Neural progenitor cell (in vitro differentiated cells): ENCODE data around the gene VGLL3. TPM values are rescaled to one million over a fixed set of nuclear protein-coding genes. Genes with fewer than 3 reads are reported as not detected.

Experiments used
- DNase-seq: peaks from one replicate; pipeline ENCODE4 v3.0.0-alpha.2; 2016; ENCODE audit warnings: low spot score
- H2AFZ ChIP-seq: fragments of 200-600 bp; sonication (generic); replicated peaks from 2 replicates; pipeline ENCODE4 v1.6.1; 2016; ENCODE audit warnings: antibody characterized with exemption
- H3F3A ChIP-seq: fragments of 200-600 bp; sonication (generic); 2 replicates; pipeline ENCODE4 v1.6.1; 2016; ENCODE audit warnings: antibody characterized with exemption, low read depth
- H3K27ac ChIP-seq: fragments of 200-600 bp; sonication (generic); 2 replicates; pipeline ENCODE4 v1.5.1; 2016; ENCODE audit warnings: mild to moderate bottlenecking
- H3K27me3 ChIP-seq: fragments of 200-600 bp; sonication (generic); 2 replicates; pipeline ENCODE4 v1.6.1; 2016; ENCODE audit warnings: mild to moderate bottlenecking, moderate library complexity
- H3K36me3 ChIP-seq: fragments of 200-600 bp; sonication (generic); 2 replicates; pipeline ENCODE4 v1.5.1; 2016
- H3K4me1 ChIP-seq: fragments of 200-600 bp; sonication (generic); 2 replicates; pipeline ENCODE4 v1.6.1; 2016; ENCODE audit warnings: mixed run types
- H3K4me2 ChIP-seq: fragments of 200-600 bp; sonication (generic); 2 replicates; pipeline ENCODE4 v1.6.1; 2016
- H3K4me3 ChIP-seq: fragments of 200-600 bp; sonication (generic); 2 replicates; pipeline ENCODE4 v1.5.1; 2016
- H3K79me2 ChIP-seq: fragments of 200-600 bp; sonication (generic); 2 replicates; pipeline ENCODE4 v1.6.1; 2016; ENCODE audit warnings: low read depth
- H3K9ac ChIP-seq: fragments of 200-600 bp; sonication (generic); 2 replicates; pipeline ENCODE4 v1.6.1; 2016
- H3K9me3 ChIP-seq: fragments of 200-600 bp; sonication (generic); 2 replicates; pipeline ENCODE4 v1.5.1; 2016; ENCODE audit warnings: low read depth
- H4K20me1 ChIP-seq: fragments of 200-600 bp; sonication (generic); 2 replicates; pipeline ENCODE4 v1.6.1; 2016; ENCODE audit warnings: low read depth
- H3K27ac Mint-ChIP-seq: 3 replicates; pipeline ENCODE4 v1.8.0; 2021; ENCODE audit warnings: mixed read lengths
- H3K27me3 Mint-ChIP-seq: 2 replicates; pipeline ENCODE4 v1.8.0; 2022; ENCODE audit warnings: low read depth, mild to moderate bottlenecking, inconsistent platforms, moderate library complexity, mixed read lengths; ENCODE audit not compliant: insufficient read depth
- H3K36me3 Mint-ChIP-seq: 3 replicates; pipeline ENCODE4 v1.8.0; 2021; ENCODE audit warnings: mixed read lengths
- H3K4me1 Mint-ChIP-seq: 3 replicates; pipeline ENCODE4 v1.8.0; 2021; ENCODE audit warnings: mixed read lengths
- H3K4me3 Mint-ChIP-seq: 3 replicates; pipeline ENCODE4 v1.8.0; 2021; ENCODE audit warnings: mild to moderate bottlenecking, moderate library complexity, mixed read lengths
- H3K9me3 Mint-ChIP-seq: 3 replicates; pipeline ENCODE4 v1.8.0; 2020; ENCODE audit warnings: mixed read lengths
- EZH2 ChIP-seq: fragments of 200-600 bp; sonication (generic); IDR thresholded peaks from 2 replicates; pipeline ENCODE4 v1.6.1; 2017; ENCODE audit warnings: antibody characterized with exemption, mild to moderate bottlenecking, moderate library complexity
- EZH2phosphoT487 ChIP-seq: fragments of 200-600 bp; sonication (generic); IDR thresholded peaks from 2 replicates; pipeline ENCODE4 v1.6.1; 2017; ENCODE audit warnings: antibody characterized with exemption
- total RNA-seq: library from RNA; depleted of rRNA; stranded (reverse); fragments of >200 nt; gene quantifications from 2 replicates; pipeline ENCODE4 v1.2.3, GENCODE V29; 2015; ENCODE audit warnings: low replicate concordance
- TF ChIP-seq, protein P1 (sequence below): fragments of 200-600 bp; sonication (generic); IDR thresholded peaks from 2 replicates; pipeline ENCODE4 v1.5.1; 2017; ENCODE audit warnings: antibody characterized with exemption, mild to moderate bottlenecking

The VGLL3 gene
- total RNA-seq, 1 donor from 2014 or later, result 1.8 TPM

DNA sequence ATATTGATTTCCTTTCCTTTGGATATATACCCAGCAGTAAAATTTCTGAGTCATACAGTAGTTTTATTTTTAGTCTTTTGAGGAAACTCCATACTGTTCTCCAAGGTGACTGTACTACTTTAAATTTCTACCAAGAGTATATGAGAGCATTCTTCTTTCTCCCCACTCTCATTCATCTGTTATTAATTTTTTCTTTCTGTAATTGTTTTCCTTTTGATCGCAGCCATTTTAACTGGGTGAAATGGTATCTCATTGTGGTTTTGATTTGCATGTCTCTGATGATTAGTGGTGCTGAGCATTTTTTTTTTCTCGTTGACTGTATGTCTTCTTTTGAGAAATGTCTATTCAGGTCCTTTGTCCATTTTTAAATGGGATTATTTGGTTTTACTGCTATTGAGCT is 18.3 kb upstream of the VGLL3 start:
- Mint-ChIP-seq H3K27ac (no peak overlapping the region), H3K4me3 (no peak overlapping the region), H3K36me3 (no peaks in the 10 kb centered on the region), H3K27me3 (no peaks in the 10 kb centered on the region), H3K9me3 (no peaks in the 10 kb centered on the region), H3K4me1 (no peaks in the 10 kb centered on the region)
- no peaks in the 10 kb centered on the region for H3K4me1 ChIP-seq
- H3F3A ChIP-seq, result no peaks in the 10 kb centered on the region
- no peaks in the 10 kb centered on the region for H3K36me3 ChIP-seq
- no peak overlapping the region for H3K4me3 ChIP-seq
- no peaks in the 10 kb centered on the region for H3K9me3 ChIP-seq
- no peak overlapping the region for H3K4me2 ChIP-seq
- no peaks in the 10 kb centered on the region for H4K20me1 ChIP-seq
- H3K27ac ChIP-seq, result no peak overlapping the region
- no peak for DNase-seq
- no peak overlapping the region for H2AFZ ChIP-seq
- TF ChIP-seq EZH2 (no peak), EZH2phosphoT487 (no peak)
- TF ChIP-seq, protein P1, sequence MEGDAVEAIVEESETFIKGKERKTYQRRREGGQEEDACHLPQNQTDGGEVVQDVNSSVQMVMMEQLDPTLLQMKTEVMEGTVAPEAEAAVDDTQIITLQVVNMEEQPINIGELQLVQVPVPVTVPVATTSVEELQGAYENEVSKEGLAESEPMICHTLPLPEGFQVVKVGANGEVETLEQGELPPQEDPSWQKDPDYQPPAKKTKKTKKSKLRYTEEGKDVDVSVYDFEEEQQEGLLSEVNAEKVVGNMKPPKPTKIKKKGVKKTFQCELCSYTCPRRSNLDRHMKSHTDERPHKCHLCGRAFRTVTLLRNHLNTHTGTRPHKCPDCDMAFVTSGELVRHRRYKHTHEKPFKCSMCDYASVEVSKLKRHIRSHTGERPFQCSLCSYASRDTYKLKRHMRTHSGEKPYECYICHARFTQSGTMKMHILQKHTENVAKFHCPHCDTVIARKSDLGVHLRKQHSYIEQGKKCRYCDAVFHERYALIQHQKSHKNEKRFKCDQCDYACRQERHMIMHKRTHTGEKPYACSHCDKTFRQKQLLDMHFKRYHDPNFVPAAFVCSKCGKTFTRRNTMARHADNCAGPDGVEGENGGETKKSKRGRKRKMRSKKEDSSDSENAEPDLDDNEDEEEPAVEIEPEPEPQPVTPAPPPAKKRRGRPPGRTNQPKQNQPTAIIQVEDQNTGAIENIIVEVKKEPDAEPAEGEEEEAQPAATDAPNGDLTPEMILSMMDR, result no peak
- no peaks in the 10 kb centered on the region for H3K79me2 ChIP-seq
- H3K27me3 ChIP-seq, result no peaks in the 10 kb centered on the region
- H3K9ac ChIP-seq, result no peak overlapping the region

DNA sequence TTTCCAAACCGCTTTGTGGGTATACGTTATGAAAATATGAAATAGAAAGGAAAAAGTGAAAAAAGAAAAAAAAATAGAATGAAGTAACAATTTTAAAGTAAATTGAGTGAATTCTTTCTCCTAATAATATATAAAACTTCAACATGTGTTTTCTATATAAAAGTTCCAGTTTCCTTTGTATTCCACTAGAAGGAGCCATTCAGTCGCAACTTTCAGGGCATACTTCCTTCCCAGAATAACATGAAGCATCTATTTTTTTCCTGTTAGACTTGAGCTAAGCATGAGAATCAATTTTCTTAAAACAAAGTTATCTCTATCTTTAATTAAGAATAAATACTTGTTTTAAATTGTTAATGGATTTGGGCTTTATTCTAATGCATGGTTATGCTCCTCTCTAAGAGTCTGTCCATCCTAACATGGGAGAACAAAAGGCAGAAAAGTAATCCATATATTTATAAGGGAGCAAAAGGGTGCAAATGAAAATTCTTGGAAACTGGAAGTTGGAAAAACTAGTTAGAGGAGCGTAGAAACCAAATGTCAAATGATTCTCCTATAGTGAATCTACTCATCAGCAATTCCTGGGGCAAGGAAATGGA is 16.0 kb upstream of the VGLL3 start:
- H3K36me3 ChIP-seq, result no peaks in the 10 kb centered on the region
- Mint-ChIP-seq H3K4me3 (no peak overlapping the region), H3K9me3 (no peaks in the 10 kb centered on the region), H3K36me3 (no peaks in the 10 kb centered on the region), H3K27ac (no peak overlapping the region), H3K27me3 (no peaks in the 10 kb centered on the region), H3K4me1 (no peaks in the 10 kb centered on the region)
- no peaks in the 10 kb centered on the region for H3F3A ChIP-seq
- no peaks in the 10 kb centered on the region for H3K4me1 ChIP-seq
- no peaks in the 10 kb centered on the region for H3K9me3 ChIP-seq
- no peak overlapping the region for H2AFZ ChIP-seq
- no peaks in the 10 kb centered on the region for H4K20me1 ChIP-seq
- TF ChIP-seq EZH2, result no peak
- TF ChIP-seq EZH2phosphoT487, result no peak
- TF ChIP-seq, protein P1, result peak; percentile 41
- H3K4me3 ChIP-seq, result no peak overlapping the region
- H3K79me2 ChIP-seq, result no peaks in the 10 kb centered on the region
- H3K4me2 ChIP-seq, result no peak overlapping the region
- H3K27me3 ChIP-seq, result no peaks in the 10 kb centered on the region
- H3K27ac ChIP-seq, result no peak overlapping the region
- no peak for DNase-seq
- H3K9ac ChIP-seq, result no peak overlapping the region

DNA sequence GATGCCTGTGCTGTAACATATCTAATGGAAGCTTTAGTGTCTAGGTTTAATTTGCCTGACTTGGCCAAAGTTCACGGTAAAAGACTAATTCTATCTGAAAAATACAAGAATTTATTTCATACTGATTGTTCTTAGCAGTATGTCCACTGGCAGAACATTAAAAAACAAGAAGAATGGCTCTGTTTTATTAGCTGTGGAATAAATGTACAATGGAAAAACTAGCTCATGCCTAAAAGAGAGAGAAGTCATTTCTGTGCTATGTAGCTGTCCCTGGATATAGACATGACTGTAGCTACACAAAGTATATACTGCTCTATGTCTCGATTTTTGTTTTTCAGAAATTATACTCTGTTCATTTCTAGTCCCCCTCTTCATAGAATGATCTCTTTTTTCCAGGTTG is 13.9 kb upstream of the VGLL3 start:
- TF ChIP-seq EZH2phosphoT487, result no peak
- TF ChIP-seq, protein P1, result no peak
- no peak for TF ChIP-seq EZH2
- Histone ChIP-seq H2AFZ (no peak overlapping the region), H3K9me3 (no peaks in the 10 kb centered on the region), H3K27ac (no peak overlapping the region), H3K36me3 (no peaks in the 10 kb centered on the region), H3K4me1 (no peaks in the 10 kb centered on the region), H3K9ac (no peak overlapping the region), H3K4me2 (no peak overlapping the region), H3K27me3 (no peaks in the 10 kb centered on the region), H3K4me3 (no peak overlapping the region), H3K79me2 (no peaks in the 10 kb centered on the region), H3F3A (no peaks in the 10 kb centered on the region), H4K20me1 (no peaks in the 10 kb centered on the region)
- Mint-ChIP-seq H3K4me1 (no peaks in the 10 kb centered on the region), H3K27me3 (no peaks in the 10 kb centered on the region), H3K36me3 (no peaks in the 10 kb centered on the region), H3K27ac (no peak overlapping the region), H3K9me3 (no peaks in the 10 kb centered on the region), H3K4me3 (no peak overlapping the region)
- DNase-seq, result no peak
